BLaER1 treated with 17β-estradiol and CSF1 and Interleukin-3, amounts not matched to agents 10 nM and 100 nM (cell line): ENCODE measurements around the gene TNRC6C.

ENCODE experiments used
- H3K27ac ChIP-seq, 11 experiments: shearing (Covaris generic); formaldehyde crosslinking; 2 replicates each; pipeline ENCODE4 v1.8.1; 2022
- H3K27me3 ChIP-seq, 11 experiments: shearing (Covaris generic); formaldehyde crosslinking; 2 replicates each; pipeline ENCODE4 v1.8.1; 2022
- H3K36me3 ChIP-seq, 11 experiments: shearing (Covaris generic); formaldehyde crosslinking; 2 replicates each; pipeline ENCODE4 v1.8.1; 2022
- H3K4me1 ChIP-seq, 10 experiments: shearing (Covaris generic); formaldehyde crosslinking; 2 replicates each; pipeline ENCODE4 v1.8.1; 2022
- H3K4me2 ChIP-seq, 11 experiments: shearing (Covaris generic); formaldehyde crosslinking; 2 replicates each; pipeline ENCODE4 v1.8.1; 2022
- H3K4me3 ChIP-seq, 10 experiments: shearing (Covaris generic); formaldehyde crosslinking; 2 replicates each; pipeline ENCODE4 v1.8.1; 2022
- H3K9ac ChIP-seq, 11 experiments: shearing (Covaris generic); formaldehyde crosslinking; 2 replicates each; pipeline ENCODE4 v1.8.1; 2022
- H3K9me3 ChIP-seq, 11 experiments: shearing (Covaris generic); formaldehyde crosslinking; replicated peaks in 1 of 11; 2 replicates each; pipeline ENCODE4 v1.8.1; 2022
- H4K20me1 ChIP-seq, 11 experiments: shearing (Covaris generic); formaldehyde crosslinking; 2 replicates each; pipeline ENCODE4 v1.8.1; 2022
- Cebpa-rat ChIP-seq, 11 experiments: shearing (Covaris generic); IDR thresholded peaks; 2 replicates each; pipeline ENCODE4 v1.8.1; 2022

TNRC6C gene

DNA sequence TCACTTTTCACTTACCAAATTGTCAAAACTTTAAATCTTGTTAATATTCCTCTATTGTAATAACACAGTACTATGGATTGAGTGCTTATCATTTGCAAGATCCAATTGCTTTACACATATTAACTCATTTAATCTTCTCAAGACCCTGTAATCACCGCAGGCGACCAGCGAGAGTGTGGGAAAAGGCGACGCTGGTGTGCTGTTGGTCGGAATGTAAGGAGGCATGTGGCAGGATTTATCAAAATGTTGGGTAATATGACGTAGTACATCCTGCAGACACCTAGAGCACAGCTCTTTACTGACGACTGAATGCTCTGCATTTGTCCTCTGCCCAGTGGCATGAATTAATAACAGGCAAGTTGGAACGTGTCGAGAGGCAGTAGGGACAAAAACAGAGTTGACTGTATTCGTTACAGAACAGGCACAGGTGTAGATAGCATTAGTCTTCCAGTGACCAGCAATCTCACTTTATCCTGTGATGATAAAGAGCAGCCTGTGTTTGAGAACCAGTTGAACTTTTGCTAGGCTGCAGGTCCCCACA lies 80.3 kb downstream of the TNRC6C start:
- H4K20me1 ChIP-seq, result peaks cover 0 to 6% (median 0%) of the 10 kb centered on the region in 11 experiments; a peak in 2 of 22 replicates
- no peak overlapping the region for H3K4me3 ChIP-seq
- no peak overlapping the region for H3K4me2 ChIP-seq
- H3K36me3 ChIP-seq, result peaks cover 0 to 49% (median 31%) of the 10 kb centered on the region in 11 experiments; a peak in 18 of 22 replicates
- peaks cover 8 to 20% (median 12%) of the 10 kb centered on the region in 10 experiments; a peak in 16 of 20 replicates for H3K4me1 ChIP-seq
- H3K27ac ChIP-seq, result no peak overlapping the region
- no peaks in the 10 kb centered on the region for H3K27me3 ChIP-seq
- no peak overlapping the region for H3K9ac ChIP-seq
- no peaks in the 10 kb centered on the region for H3K9me3 ChIP-seq
- TF ChIP-seq Cebpa-rat (IDR thresholded peaks at IDR 0.05), result no peak

DNA sequence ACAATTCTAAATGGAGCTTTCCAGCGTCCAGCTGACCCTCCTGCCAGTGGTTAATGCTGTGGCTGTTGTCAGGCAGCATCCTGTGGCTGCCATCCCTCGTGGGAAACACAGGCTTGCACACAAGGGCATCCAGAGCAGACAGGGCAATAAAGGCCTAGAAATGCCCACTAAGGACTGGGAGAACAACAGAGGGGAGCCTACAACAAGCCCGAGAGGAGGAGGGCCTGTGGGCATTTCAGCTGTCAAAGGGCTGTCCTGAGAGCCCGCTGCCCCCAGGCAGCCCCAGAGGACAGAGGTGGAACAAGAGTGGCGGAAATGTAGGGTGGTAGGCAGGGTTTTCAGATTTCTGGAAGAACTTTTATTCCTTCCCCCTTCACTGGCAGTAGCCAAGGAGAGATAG lies 81.1 kb downstream of the TNRC6C start:
- Histone ChIP-seq H3K4me1 (peaks cover 8 to 23% (median 12%) of the 10 kb centered on the region in 10 experiments; a peak in 16 of 20 replicates), H3K36me3 (peaks cover 0 to 51% (median 32%) of the 10 kb centered on the region in 11 experiments; a peak in 18 of 22 replicates), H4K20me1 (peaks cover 0 to 6% (median 0%) of the 10 kb centered on the region in 11 experiments; a peak in 2 of 22 replicates), H3K4me2 (no peak overlapping the region), H3K27ac (no peak overlapping the region), H3K4me3 (no peak overlapping the region), H3K27me3 (no peaks in the 10 kb centered on the region), H3K9me3 (peaks cover 0 to 5% (median 0%) of the 10 kb centered on the region in 11 experiments; a peak in 5 of 22 replicates), H3K9ac (no peak overlapping the region)
- TF ChIP-seq Cebpa-rat (IDR thresholded peaks at IDR 0.05), result no peak

DNA sequence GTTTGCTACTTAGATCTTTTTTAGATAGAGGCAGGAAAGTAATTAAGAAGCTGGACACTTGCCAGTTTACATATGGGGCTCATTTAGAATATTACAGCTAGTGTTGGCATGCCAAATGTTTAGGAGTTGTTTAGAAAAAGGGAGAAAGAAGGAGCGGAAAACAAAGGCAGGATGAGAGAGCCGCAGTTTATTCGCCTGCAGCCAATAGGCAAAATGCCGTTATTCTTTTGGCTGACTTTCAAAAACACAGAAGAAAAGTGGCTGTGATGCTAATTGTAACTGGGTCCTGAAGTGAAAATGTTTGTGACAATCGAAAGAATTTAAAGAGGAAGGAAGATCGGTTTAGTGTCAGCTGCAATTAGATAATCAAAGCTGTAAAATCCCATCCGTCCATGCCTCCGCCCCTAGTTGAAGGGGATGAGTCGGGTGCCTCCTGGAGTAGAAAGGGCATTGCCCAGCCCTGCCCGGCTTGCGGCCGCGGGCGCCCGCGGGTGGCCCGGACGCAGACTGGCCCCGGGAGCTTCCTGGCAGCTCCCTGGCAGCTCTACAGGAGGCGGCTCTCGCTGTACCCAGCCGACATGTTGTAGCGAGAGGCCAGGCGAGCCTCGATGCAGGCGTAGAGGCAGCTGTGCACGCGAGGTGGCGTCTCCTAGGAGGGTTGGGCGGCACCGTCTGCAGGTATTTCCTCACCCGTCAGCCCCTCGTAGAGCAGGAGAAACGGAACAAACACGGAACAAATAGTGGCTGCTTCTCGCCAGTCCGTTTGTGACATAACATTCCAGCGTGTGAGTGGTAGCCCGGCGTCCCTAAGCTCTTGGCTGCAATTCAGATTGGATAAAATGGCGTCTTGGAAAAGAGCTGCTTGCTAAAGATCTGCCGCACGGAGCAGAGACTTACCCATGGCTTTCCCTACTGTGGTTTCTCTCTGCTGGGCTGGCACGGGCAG lies 82.2 kb downstream of the TNRC6C start:
- no peaks in the 10 kb centered on the region for H3K27me3 ChIP-seq
- peaks cover 8 to 23% (median 12%) of the 10 kb centered on the region in 10 experiments; a peak in 16 of 20 replicates for H3K4me1 ChIP-seq
- H4K20me1 ChIP-seq, result peaks cover 0 to 6% (median 0%) of the 10 kb centered on the region in 11 experiments; a peak in 2 of 22 replicates
- H3K4me2 ChIP-seq, result peak overlapping the region in 8 of 11 experiments; percentile 4 to 41 (median 18); a peak in 12 of 22 replicates
- H3K4me3 ChIP-seq, result no peak overlapping the region
- H3K27ac ChIP-seq, result no peak overlapping the region
- peaks cover 0 to 50% (median 38%) of the 10 kb centered on the region in 11 experiments; a peak in 18 of 22 replicates for H3K36me3 ChIP-seq
- H3K9ac ChIP-seq, result no peak overlapping the region
- no peak for TF ChIP-seq Cebpa-rat (IDR thresholded peaks at IDR 0.05)
- H3K9me3 ChIP-seq, result peaks cover 0 to 13% (median 6%) of the 10 kb centered on the region in 11 experiments; a peak in 9 of 22 replicates

DNA sequence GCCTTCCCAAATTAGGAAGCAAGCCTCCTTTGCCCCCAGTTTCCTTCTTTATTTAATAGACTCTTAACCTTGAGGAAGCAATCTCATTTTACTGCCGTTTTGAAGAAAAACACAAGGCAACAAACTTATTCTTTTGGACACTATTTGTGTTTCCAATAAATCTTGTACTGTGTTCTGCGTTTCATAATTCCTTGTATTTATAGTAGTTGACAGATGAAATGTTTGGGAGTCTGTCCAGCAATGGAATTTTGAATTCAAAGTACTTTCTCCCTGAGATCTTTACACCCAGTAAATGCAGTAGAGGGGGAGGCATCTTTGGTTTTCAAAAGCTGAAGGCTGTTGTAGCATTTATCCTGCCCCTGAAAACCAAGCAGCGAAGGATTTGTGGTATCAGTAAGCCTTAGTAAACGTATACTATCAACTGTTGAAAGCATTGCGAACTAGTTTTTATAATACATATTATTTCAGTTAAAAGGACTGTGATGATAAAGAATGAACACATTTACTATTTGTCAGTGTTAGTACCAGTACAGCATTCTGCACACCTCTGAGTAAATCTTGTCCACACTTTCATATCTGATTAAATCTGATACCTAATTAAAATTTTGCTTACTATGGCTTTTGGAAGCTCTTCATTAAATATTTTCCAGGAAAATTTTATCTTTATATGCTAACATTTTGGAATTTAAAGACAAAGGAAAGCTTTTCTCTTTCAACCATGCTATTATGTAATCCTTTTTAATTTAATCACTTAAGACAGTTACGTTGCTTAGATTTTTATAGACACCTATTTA lies 83.1 kb downstream of the TNRC6C start:
- TF ChIP-seq Cebpa-rat (IDR thresholded peaks at IDR 0.05), result no peak
- H3K36me3 ChIP-seq, result peaks cover 0 to 47% (median 34%) of the 10 kb centered on the region in 11 experiments; a peak in 18 of 22 replicates
- no peak overlapping the region for H3K9ac ChIP-seq
- H3K4me3 ChIP-seq, result no peak overlapping the region
- H3K4me1 ChIP-seq, result peaks cover 8 to 23% (median 12%) of the 10 kb centered on the region in 10 experiments; a peak in 16 of 20 replicates
- H3K27ac ChIP-seq, result no peak overlapping the region
- H3K4me2 ChIP-seq, result peak overlapping the region in 8 of 11 experiments; percentile 4 to 41 (median 18); a peak in 8 of 22 replicates
- no peaks in the 10 kb centered on the region for H3K27me3 ChIP-seq
- peaks cover 0 to 15% (median 7%) of the 10 kb centered on the region in 11 experiments; a peak in 9 of 22 replicates for H3K9me3 ChIP-seq
- peaks cover 0 to 6% (median 0%) of the 10 kb centered on the region in 11 experiments; a peak in 2 of 22 replicates for H4K20me1 ChIP-seq

DNA sequence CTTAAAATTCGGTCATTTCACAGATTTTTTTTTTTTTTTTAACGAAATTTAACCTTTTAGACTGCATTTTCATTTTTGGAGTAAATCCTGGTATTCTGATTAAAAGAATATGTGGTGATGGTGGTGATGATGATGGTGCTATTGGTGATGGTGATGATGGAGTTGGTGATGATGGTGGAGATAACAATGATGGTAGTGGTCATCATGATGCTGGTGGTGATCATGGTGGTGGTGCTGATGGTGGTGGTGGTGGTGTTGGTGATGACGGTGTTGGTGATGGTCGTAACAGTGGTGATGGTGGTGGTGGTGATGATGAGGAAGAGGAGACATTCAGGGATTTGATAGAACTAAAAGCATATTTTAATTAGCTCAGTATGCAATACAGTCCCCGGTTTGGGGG lies 84.0 kb downstream of the TNRC6C start:
- Histone ChIP-seq H3K36me3 (peaks cover 0 to 39% (median 27%) of the 10 kb centered on the region in 11 experiments; a peak in 17 of 22 replicates), H3K27me3 (no peaks in the 10 kb centered on the region), H3K9me3 (peaks cover 0 to 15% (median 7%) of the 10 kb centered on the region in 11 experiments; a peak in 9 of 22 replicates), H3K4me3 (no peak overlapping the region), H4K20me1 (peaks cover 0 to 6% (median 0%) of the 10 kb centered on the region in 11 experiments; a peak in 2 of 22 replicates), H3K4me2 (no peak overlapping the region), H3K9ac (no peak overlapping the region), H3K27ac (no peak overlapping the region), H3K4me1 (peaks cover 8 to 23% (median 12%) of the 10 kb centered on the region in 10 experiments; a peak in 16 of 20 replicates)
- TF ChIP-seq Cebpa-rat (IDR thresholded peaks at IDR 0.05), result no peak

DNA sequence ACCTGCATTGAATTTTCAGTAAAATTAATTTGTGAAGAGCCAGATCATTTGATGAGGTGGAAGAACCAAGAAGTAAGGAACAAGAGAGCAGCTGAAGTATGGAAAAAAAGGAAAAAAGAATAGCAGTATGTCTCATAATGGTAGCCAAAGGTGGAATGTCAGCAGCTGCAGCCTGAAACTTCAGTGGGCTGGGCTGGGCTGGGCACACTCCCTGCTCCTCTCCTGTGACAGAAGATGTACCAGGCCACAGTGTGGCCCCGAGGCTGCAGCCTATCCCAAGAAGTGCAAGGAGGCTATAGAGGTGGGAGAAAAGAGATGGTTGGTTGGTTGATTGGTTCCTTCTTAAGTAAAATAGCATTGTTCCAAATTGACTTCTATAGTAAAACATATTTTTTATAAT lies 84.5 kb downstream of the TNRC6C start:
- no peak for TF ChIP-seq Cebpa-rat (IDR thresholded peaks at IDR 0.05)

DNA sequence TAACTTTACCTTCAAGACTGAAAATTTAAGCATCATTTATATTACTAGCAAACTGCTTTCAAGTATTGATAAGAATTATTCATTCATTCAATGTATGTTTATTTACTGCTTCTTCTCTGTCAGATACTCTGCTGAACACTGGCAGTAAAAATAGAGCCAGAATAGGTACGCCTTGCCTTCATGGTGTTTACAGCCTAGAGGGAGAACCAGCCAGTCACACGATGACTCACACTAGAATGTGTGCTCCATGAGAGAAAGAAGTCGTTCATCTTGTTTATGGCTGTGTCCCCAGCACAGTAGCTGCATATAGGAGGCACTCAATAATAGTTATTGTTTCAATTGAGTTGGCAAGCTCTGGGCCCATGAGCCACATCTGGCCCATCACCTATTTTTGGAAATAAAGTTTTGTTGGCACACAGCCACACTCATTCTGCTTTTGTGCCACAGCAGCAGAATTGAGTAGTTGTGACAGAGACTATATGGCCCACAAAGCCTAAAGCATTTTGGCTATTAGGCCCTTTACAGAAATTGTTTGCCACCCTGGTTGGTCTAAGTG lies 85.9 kb downstream of the TNRC6C start:
- peaks cover 7 to 41% (median 28%) of the 10 kb centered on the region in 11 experiments for H3K36me3 ChIP-seq
- H4K20me1 ChIP-seq, result peaks cover 0 to 6% (median 0%) of the 10 kb centered on the region in 11 experiments; a peak in 2 of 22 replicates
- H3K9ac ChIP-seq, result no peak overlapping the region
- H3K4me2 ChIP-seq, result peak overlapping the region in 3 of 11 experiments; percentile 11 to 22 (median 11); a peak in 1 of 22 replicates
- TF ChIP-seq Cebpa-rat (IDR thresholded peaks at IDR 0.05), result no peak
- H3K4me1 ChIP-seq, result peaks cover 8 to 23% (median 12%) of the 10 kb centered on the region in 10 experiments; a peak in 16 of 20 replicates
- H3K27me3 ChIP-seq, result no peaks in the 10 kb centered on the region
- peaks cover 0 to 15% (median 9%) of the 10 kb centered on the region in 11 experiments; a peak in 11 of 22 replicates for H3K9me3 ChIP-seq
- H3K4me3 ChIP-seq, result no peak overlapping the region
- H3K27ac ChIP-seq, result no peak overlapping the region

More for the DNA sequence above, 84.5 kb downstream of the TNRC6C start:
- Histone ChIP-seq H3K4me2 (no peak overlapping the region), H3K9ac (no peak overlapping the region), H3K9me3 (peaks cover 0 to 15% (median 7%) of the 10 kb centered on the region in 11 experiments; a peak in 9 of 22 replicates), H3K4me1 (peaks cover 8 to 23% (median 12%) of the 10 kb centered on the region in 10 experiments; a peak in 16 of 20 replicates), H3K27me3 (no peaks in the 10 kb centered on the region), H3K27ac (no peak overlapping the region), H3K4me3 (no peak overlapping the region), H4K20me1 (peaks cover 0 to 6% (median 0%) of the 10 kb centered on the region in 11 experiments; a peak in 2 of 22 replicates), H3K36me3 (peaks cover 0 to 34% (median 22%) of the 10 kb centered on the region in 11 experiments; a peak in 15 of 22 replicates)
